GM19328 (cell line): Measurements from ENCODE around the gene ATP1A1.

ENCODE experiments used
- ATAC-seq: cut with Tn5 transposase; IDR thresholded peaks from one replicate; pipeline ENCODE4 v1.9.1; 2021; ENCODE audit warnings: mild to moderate bottlenecking, moderate library complexity; ENCODE audit not compliant: unreplicated experiment

Gene ATP1A1

DNA sequence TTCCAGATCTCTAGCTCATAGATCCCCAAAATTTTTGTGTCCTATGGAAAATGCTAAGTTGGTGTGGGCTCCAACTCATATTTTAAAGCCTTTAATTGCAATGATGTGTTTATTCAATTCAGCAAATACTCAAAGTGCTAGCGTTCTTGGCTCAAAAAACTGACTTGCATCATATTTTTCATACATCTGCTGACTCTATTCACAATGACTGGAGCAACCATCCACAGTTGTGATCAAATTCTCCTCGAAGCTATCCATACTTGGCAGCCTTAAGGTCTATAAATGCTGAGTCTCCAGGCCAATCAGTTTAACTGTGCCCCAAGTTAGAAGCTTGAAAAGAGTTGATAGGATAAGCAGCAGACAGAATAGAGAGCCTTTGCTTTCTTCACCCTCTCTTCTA, 2.9 kb upstream of the ATP1A1 start:
- no peak for ATAC-seq

GRCh38 chr1:116371752-116372151, 1.3 kb upstream of the ATP1A1 start:
- no peak for ATAC-seq

DNA sequence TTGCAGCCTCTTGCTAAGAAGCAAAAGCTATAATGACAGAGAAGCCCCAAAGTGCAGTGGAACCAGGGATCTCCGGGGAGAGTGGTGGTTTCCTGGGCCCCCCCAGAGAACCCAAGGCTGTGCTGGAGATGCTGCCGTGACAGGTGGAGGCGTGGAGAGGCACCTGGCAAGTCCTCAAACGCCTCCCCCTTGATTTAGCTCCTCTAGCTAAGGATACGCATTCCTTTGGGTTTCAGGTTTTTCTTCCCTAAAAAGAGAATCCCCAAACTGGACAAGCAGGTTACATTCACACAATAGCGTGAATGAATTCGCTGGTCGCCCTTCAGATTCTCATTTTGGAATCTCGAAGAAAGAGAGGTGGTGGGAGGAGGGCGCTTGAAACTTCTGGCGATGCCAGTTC, 853 bp upstream of the ATP1A1 start:
- no peak for ATAC-seq

GRCh38 chr1:116373431-116374352, 648 bp downstream of the ATP1A1 start:
- peak; percentile 3 for ATAC-seq

DNA sequence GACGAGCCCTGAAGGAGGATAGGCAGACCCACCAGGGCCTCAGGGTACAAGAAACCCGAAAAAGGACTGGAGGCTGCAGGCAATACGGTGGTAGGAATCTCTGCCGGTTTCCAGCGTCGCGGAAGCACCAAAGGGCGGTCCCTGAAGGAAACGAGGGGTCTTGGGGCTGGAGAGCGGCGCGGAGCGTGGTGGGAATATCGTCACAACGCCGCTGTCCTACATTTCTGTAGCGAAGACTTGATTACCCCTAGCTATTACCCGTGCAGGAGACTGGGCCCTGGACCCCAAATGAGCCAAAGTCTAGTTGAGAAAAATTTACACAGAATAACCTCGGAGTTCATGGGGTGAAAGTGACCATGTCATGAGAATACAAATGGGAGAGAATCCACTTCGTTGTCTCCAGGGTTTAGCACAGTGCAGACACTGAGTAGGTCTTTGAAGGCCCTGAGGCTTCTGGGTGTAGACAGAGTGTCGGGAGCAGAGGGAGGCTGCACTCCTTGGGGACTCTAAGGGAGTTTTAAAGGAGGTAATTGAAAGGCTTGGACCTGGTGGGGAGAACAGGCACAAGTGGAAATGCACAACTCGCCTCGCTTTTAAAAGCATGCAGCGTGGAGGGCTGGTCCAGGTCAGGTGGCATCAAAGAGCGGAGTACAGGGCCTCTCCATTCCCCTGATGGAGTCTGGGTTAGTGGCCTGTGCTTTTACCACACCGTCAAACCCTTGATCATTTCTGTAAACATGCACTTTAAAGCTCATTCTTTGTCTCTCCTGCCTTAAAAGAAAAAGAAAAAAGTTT, 1.5 kb downstream of the ATP1A1 start:
- no peak for ATAC-seq

DNA sequence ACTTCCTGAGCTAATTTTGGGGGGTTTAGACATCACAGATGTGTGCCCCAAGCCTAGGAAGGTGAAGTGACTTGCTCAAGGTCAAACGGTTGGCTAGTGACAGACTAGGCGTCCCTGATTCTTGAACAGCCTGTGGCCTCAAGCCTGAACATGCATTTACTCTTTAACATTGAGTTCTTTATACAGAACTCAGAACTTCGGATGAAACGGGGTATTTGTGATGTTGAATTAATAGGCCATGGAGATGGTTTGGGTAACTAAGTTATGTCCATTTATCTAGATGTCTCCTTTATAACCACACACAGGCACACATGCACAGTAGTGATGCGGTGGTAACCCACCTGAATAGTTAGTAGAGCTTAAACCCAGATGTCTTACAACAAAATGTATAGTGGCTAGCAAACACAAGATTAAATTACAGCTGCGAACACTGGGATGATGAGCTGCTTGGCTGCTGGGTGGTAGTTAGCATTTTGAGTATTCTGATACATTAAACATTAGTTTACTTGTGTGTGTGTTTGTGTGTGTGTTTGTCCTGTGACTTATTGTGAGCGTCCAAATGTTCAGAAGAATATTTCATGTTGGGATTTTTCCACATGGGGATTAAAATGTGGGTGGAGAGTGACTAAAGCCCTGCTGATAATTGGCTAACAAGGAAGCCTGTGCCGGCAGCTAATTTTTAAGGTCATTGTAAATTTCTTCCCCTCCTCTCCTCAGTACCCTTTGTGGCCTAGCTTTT, 2.3 kb downstream of the ATP1A1 start:
- ATAC-seq, result no peak

- no peak for ATAC-seq
Observed at GRCh38 chr1:116375887-116376728, 3.1 kb downstream of the ATP1A1 start.

DNA sequence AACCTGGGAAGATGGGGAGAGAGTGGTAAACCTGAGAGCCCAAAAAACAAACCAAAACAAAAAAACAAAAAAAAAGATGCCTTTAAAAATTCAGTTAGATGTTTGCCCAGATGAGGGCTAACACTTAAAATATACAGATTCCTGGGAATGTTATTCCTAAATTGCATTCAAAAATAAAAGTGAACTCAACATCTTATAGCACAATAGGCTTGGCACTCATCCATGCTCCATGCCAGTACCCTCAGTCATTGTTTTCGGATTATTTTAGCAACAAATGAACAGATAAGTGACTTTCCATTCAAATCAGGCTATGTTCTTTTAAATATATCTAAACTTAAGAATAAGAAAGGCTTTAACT, 3.7 kb downstream of the ATP1A1 start:
- no peak for ATAC-seq

DNA sequence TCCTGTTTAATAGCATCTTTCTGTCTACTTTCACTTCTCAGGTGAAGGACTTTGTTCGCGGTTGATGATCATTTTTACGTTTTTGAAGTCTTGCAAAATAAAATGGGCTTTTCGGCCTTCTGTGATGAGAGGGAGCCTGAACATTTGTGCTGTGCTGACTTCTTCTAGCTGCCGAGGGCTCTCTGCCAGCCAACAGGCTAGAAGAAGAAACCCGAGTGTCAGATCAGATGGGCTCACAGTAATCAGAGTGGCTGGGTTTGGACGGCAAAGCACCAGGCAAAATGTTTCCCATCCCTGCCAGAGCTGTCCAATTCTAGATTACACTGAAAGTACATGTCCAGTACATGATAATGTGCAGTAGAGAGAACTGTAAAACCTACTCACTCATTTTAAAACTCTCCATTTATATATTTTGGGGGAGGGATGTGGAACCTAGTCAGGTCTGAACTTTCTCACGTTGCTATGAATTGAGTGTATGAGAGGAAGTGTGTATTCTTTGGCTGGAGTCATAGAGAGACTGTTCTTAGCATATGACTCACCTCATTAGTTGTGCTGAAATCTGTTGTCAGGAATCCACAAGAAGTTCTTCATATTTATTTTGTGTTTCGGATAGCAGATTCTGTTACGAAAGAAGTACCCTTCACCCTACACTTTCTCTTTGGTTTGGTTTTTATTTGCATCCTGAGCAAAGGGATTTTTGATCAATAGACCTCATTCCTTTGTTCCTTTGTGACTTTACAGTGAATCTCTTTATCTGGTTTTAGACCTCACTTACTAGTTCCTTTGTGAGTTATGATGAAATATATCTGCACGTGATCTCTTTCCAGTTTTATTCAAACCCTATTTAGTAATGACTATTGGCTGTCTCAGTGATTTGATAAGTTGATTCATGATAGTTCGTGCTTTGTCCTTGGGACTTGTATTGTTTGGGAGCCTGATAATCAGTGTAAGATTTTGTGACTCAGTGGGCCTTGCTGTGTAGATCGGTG, 4.8 kb downstream of the ATP1A1 start:
- peak; percentile 66 for ATAC-seq

DNA sequence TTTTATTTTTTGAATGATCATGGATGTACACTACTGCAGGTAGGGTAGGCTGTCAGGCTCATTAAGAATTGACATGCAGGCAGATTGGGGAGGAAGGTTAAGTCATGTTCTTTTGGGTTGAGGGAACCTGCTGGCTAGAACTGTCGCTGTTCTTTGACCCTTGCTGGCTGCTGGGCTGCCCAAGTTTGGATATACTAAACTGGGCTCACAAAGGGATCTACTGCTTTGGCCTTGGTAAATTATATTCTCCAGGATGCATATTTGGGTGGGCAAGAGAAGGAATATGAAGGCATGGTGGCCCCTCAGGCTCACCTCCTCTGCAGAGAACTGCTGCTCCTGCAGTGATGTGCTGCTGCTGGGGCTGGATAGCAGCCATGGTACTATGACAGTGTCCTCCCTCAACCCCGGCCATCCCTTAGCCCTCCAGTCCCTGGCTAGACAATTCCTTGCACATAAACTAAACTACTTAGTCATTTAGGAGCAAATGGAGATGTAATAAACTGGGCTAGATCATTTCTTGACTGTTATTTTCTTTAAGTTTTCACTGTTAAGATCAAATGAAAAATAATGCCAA, 6.1 kb downstream of the ATP1A1 start:
- no peak for ATAC-seq

GRCh38 chr1:116379674-116380498, 6.8 kb downstream of the ATP1A1 start:
- no peak for ATAC-seq

GRCh38 chr1:116380499-116381242, 7.6 kb downstream of the ATP1A1 start:
- ATAC-seq, result no peak

- ATAC-seq, result no peak
Observed at GRCh38 chr1:116382321-116382720, 9.3 kb downstream of the ATP1A1 start.

GRCh38 chr1:116382857-116383483, 9.9 kb downstream of the ATP1A1 start:
- ATAC-seq, result no peak

GRCh38 chr1:116386042-116386441, 13.0 kb downstream of the ATP1A1 start:
- no peak for ATAC-seq

DNA sequence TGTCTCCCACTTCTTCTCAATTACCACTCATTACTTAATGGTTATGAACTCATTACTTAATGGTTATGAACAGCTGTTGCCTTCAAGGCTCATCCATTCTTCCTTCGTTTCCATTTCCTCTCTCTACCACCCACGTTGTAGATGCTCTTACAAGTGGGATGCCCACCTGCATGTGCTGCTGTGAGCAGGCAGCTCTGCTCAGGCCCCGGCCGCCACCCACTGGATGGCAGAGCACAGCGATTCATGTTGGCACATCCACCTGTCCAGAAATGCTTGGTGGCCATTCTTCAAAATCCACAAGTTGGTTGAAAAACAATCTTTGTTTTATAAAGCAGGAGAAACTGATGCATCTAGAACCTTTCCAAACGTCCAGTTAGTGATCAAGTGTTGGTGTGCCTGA, 14.5 kb downstream of the ATP1A1 start:
- ATAC-seq, result no peak

DNA sequence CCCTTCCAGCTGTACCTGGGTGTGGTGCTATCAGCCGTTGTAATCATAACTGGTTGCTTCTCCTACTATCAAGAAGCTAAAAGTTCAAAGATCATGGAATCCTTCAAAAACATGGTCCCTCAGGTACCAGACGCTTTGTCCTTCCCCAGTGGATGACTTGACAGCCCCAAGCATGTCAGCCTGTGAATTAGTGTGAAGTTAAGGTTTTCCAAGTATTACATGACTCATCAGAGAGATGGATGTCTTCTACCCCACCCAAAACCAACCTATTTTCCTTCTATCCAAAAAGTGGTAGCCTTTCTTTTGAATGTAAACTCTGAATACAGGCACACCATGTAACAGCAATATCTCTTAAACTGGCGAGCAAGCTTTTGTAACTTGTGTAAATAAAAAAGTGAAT, 15.1 kb downstream of the ATP1A1 start:
- no peak for ATAC-seq
